KOPT-K1 (cell line): ENCODE measurements around the gene MDH1B.
"Not testable (repeated sequence)": the region's sequence is repeated elsewhere in the genome, so short reads cannot be mapped to it uniquely, and the experiment has no call there.

ENCODE experiments used
- H3K27ac ChIP-seq: fragments of 200-600 bp; sonication (generic); 2 replicates; pipeline ENCODE4 v1.5.1; 2016; ENCODE audit warnings: antibody characterized with exemption, mild to moderate bottlenecking, low read depth, low read length; ENCODE audit not compliant: poor library complexity, severe bottlenecking
- H3K36me3 ChIP-seq: fragments of 200-600 bp; sonication (generic); 2 replicates; pipeline ENCODE4 v1.5.1; 2017; ENCODE audit warnings: antibody characterized with exemption, mild to moderate bottlenecking, low read length, moderate library complexity; ENCODE audit not compliant: insufficient read depth
- H3K9me3 ChIP-seq: fragments of 200-600 bp; sonication (generic); 2 replicates; pipeline ENCODE4 v1.5.1; 2017; ENCODE audit warnings: antibody characterized with exemption, low read length, mild to moderate bottlenecking; ENCODE audit not compliant: insufficient read depth, poor library complexity, severe bottlenecking

The MDH1B gene

DNA sequence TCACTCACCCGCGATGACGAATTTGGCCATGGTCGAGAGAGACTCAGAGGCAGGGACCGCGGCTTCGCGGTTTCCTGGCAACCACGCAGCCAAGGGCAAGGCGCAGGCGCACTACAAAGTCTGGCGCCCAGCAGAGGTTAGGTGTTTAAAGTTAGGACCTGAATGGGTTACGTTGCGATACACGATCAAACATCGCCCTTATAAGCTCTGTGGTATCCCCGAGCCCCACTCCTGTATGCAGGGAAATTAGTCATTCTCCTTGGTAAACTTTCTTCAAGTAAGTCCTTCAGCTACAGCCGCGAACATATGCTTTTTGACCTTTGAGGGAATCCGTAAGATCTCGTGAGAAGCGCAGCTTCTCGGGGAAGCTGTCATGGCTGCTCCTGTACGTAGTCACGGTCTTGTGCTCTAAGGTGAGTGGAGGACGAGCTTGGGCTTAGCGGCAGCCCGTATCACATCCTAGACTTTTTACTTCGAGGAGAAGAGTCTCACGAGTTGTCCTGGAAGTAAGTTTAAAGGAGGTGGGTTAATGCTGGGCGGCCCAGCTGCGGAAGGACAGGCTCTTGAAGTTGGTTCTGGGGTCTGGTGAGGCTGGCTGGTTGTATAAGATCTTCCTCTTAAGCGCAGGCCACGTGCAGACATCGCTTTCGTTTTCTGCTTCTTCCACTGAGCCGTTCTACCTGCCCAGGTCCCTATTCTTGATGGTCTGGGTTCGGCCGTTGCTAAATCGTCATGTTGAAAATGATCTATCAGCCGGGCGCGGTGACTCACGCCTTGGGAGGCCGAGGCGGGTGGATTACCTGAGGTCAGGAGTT, at the start of gene MDH1B, which contains the start of gene FASTKD2:
MDH1B (minus strand) TSS at position 87 of the 815 bp plus-strand sequence; CDS start at position 30, 57 bp downstream.
FASTKD2 (plus strand) TSS at position 365 of the 815 bp plus-strand sequence. CDS start 1,088 bp downstream, outside the sequence.
- peaks cover 36% of the 10 kb centered on the region for H3K36me3 ChIP-seq
- H3K27ac ChIP-seq = peak within 1 kb of the TSS; percentile 79
- no peaks in the 10 kb centered on the region for H3K9me3 ChIP-seq

DNA sequence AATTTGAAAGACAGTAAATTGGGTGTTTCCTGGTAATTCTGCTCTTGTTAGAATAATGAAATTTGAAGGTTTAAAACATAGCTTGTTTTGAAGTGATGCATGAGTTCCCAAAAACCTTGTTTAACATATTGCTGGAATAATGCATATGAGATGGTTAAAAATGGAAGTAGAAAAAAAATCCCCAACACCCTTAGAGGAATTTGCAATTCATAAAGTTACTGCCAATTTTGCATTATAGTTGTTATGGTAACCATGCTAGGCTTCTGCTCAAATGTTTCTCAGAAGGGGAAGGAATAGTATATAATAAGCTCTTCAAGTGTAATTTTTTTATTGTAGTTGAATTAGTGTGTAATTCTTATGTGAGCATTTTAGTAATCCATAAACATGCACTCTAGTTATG, 49.4 kb upstream of the MDH1B start:
- Histone ChIP-seq H3K36me3 (no peaks in the 10 kb centered on the region), H3K27ac (no peak overlapping the region), H3K9me3 (no peaks in the 10 kb centered on the region)

DNA sequence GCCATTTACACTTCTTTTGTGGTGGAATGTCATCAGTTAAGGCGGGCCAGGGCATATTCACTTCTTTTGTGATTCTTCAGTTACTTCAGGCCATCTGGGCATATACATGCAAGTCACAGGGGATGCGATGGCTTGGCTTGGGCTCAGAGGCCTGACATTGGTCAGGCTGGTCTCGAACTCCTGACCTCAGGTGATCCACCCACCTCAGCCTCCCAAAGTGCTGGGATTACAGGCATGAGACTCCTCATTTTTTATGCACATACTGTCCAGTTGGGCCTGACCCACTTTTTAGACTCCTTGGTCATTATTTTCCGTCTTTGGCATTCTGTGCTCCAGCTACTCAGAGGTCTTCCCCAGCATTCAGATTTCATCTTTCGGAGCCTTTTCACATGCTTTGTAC, 47.3 kb upstream of the MDH1B start:
- not testable (repeated sequence) for H3K9me3 ChIP-seq, H3K27ac ChIP-seq

DNA sequence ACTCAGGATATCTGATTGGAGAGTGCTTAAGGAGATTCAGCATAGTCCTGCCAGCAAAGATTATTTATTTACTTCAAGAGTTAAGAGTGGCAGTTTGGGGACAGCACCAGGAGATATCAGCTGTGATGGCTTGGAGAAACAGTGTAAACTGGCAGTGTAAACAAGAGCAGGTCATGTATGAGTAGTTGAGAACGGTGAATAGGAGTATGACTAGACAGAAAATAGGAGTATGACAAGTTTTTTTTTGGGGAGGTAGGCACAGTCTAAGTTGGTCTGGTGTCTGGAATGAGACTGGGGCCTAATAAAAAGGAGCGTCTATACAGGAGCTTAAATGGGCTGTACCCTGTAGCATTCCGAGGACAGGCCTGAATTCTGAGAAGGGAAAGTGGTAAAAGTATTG, 42.5 kb upstream of the MDH1B start:
- not testable (repeated sequence) for H3K9me3 ChIP-seq, H3K36me3 ChIP-seq, H3K27ac ChIP-seq

More for the DNA sequence above, 47.3 kb upstream of the MDH1B start:
- not testable (repeated sequence) for H3K36me3 ChIP-seq

DNA sequence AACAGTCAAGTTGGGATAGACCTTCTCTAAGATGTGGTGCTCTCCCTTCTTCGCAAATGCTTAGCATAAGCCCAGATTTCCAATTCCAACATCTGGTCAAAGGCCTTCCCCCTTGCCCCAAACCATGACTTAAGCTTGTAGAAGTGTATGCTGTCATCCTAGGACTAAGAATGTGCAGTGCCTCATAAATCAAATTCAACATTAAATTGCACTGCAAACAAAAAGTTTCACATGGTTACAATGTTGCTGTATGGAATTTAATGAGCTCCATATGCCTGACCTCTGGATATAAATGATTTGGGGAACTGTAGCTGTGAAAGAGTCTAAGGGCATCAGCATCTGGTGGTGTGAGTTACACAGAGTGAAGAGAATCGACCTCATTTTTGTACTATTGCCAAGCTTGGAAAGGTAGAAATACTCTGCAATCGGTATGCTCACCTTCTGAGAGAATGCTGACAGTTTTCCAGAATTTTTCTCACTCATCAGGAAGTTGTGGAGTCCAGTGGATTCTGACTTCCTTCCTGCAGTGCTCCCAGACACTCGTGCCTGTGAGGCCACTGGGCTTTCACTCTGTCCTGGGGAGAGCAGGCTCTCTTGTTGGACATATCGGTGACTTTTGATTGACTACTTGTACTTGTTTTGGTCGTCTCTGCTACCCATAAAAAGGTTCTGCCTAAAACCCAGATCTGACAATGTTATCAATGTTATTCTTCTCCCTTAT, 40.9 kb upstream of the MDH1B start:
- H3K9me3 ChIP-seq = no peaks in the 10 kb centered on the region
- no peak overlapping the region for H3K27ac ChIP-seq
- H3K36me3 ChIP-seq = peaks cover 8% of the 10 kb centered on the region; the same call in 1 of the 2 replicates

DNA sequence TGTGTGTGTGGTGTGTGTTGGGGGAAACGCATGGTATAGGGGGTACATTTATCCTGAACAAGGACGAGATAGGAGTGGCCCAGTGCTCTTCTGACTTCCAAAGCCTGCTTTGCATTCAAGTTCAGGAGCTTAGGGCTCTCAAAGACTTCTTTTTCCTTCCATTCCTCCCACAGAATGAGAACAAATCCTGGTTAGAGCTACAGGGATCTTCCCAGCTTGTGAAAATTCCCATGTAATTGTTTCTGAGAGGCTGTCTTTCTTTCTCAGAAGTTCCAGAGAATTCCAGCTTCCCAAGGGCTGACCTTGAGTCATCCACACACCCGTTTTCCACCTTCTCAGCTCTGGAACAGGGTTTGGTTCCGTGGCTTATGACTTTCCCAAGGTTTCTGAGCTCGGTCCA, 39.2 kb upstream of the MDH1B start:
- H3K9me3 ChIP-seq = no peaks in the 10 kb centered on the region
- peaks cover 9% of the 10 kb centered on the region; the same call in 1 of the 2 replicates for H3K36me3 ChIP-seq
- H3K27ac ChIP-seq = no peak overlapping the region

DNA sequence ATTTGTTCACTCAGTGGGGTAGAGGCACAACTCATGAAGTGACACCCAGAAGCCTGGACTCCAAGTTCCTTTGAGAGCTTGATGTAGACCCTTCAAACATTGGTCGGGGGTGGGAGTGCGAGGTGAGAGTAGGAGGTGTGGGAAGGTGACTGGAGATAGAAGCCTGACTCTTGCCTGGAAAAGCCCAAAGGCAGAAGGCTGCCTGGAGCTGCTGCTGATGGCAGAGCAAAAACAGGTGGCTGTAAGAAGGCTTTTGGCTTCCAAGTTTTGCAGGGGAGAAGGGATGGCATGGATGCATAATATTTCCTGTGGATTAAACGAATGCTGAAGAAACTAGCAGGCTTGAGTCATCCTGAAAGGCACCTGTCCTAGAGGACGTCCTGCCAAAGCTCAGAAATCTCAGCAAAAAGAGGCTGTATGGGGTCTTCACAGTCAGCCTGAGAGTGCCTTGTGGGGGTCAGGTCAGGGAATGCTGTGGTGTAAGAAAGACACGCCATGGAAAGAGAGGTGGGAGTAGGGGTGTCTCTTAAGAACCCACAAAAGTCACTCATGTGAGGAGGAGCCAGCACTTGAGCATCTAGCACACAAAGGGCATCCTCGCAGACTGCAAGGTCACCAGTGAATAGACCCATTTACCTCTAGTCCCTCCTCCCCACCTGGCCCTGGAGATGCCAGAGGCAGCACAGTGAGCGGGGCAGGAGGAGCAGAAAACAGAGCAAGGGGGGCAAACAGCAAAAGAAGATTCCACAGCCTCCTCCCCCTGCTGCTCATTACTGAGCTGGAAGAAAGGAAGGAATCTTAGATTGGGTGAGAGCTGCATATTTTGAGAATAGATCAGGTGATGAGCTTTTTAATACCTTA, 37.8 kb upstream of the MDH1B start:
- H3K9me3 ChIP-seq = no peaks in the 10 kb centered on the region
- peaks cover 12% of the 10 kb centered on the region; the same call in 1 of the 2 replicates for H3K36me3 ChIP-seq
- H3K27ac ChIP-seq = no peak overlapping the region

DNA sequence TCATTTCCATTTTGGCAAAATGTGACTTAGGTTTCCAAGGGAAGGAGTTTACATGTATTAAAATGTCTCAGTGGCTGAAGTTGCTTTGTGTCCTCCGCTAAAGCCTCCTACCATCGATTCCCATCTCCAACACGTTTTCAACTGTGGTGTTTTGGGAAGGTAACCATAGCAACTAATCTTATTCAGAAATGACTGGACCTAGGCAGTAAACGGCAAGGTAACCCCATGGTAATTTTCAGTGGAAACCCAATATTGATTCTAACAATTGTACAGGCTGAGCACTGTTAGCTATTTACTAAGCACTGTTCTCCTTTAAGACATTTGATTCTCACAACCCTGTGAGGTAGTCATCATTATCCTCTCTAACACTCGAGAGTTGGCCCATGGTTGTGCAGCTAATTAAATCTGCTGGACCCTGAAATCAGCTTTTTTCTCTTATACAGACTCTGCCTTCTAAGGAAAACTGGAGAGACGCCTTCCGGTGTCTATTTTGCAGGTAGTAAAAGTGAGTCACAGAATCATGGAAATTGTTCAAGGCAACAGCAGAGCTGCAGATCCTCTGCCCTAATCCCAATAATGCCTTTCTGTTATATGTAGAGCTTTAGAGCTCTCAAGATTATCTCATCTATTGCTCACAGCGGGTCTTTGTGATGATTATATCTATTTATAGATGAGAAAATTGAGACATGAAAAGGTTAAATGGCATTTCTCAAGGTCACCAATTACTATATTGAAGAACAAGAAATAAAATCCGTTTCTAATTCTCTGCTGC, 36.5 kb upstream of the MDH1B start:
- Histone ChIP-seq H3K36me3 (peaks cover 14% of the 10 kb centered on the region; the same call in 1 of the 2 replicates), H3K27ac (no peak overlapping the region), H3K9me3 (no peaks in the 10 kb centered on the region)

DNA sequence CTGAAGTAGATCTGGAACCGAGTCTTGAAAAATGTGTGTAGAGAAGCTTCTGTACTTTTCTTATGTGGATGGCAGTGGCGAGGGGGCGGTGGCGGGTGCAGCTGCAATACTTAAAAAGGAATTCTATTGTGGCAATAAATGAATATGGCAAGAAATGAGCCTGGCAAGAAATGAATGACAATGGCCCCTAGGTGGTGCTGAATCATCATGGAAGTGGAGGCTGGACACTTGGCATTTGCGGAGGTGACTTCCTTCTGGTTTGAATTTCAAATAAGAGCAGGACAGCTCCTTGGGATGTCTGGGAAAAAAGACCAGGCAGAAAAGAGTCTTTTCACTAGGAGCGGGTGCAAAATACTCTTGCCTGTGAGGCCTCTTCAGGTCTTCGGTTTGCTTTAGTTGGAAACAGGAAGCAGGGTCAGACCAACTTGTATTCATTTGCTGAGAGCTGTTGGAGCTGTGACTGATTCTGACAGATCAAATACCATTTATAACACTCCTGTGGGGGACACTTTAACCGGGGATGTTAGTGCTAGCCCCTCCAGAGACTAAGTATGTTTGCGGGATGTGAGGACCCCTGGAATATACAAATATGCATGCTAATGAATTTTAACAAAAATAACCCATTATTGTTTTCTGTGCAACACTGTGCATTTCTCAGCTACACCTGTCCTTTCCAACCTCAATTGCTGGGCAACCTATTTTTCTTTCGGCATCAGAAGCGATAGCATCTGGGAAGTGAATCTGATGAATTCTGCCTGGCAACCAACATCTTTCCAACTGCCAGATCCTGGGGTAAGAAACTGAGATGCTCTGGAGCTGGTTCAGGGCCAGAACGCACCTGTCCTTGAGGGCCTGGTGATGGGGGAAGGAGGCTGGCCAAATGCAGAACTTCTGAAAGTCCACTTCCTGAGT, 35.6 kb upstream of the MDH1B start:
- Histone ChIP-seq H3K9me3 (no peaks in the 10 kb centered on the region), H3K27ac (no peak overlapping the region), H3K36me3 (peaks cover 20% of the 10 kb centered on the region; the same call in 1 of the 2 replicates)

DNA sequence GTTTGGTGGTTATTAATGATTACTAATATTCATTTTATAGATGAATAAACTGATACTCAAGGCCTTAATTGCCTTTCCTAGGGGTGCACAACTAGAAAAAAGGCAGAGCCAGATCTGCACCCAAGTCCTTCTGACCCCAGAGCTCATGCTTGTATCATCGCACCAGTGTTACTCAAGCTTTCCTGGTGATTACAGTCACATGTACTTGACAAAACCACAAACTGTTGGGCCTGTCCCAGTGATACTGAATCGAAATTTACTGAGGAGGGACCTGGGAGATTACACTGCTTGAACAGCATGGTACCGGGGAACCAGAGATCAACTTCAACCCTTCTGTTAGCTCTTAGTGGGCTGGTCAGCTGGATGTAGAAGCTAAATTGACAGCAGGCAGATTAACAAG, 34.0 kb upstream of the MDH1B start:
- H3K27ac ChIP-seq = no peak overlapping the region

DNA sequence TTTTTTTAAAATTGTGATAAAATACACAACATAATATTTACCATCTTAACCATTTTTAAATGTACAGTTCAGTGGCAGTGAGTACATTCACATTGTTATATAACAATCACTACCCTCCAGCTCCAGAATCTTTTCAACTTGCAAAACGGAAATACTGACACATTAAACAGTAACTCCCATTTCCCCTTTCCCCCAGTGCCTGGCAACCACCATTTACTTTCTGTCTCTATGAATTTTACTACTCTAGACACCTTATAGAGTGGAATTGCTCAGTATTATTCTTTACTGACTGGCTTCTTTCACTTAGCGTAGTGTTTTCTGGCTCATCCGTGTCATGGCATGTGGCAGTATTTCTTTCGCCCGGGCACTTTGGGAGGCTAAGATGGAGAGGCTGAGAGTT, 32.9 kb upstream of the MDH1B start:
- peaks cover 47% of the 10 kb centered on the region for H3K36me3 ChIP-seq
- no peak overlapping the region for H3K27ac ChIP-seq
- no peaks in the 10 kb centered on the region for H3K9me3 ChIP-seq

More for the DNA sequence above, 34.0 kb upstream of the MDH1B start:
- no peaks in the 10 kb centered on the region for H3K9me3 ChIP-seq
- H3K36me3 ChIP-seq = peaks cover 36% of the 10 kb centered on the region

DNA sequence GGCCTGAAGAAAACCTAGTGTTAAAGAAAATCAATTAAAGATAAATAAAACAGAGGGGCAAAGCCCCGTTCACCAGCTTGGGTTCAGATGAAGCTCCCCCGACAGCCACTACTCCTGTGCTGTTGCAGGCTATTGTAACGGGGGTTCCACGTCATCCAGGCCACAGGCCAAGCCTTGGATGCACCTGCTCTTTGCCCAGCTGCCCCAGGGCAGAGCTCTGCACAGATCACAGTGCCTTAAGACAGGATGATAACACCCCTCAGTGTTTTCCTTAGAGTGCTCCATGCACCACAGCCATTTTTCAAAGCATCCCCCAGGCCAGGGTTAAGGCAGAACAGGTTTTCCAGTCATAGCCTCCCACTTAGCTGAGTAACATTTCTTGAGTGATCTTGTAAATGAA, 32.2 kb upstream of the MDH1B start:
- H3K36me3 ChIP-seq = peaks cover 53% of the 10 kb centered on the region
- H3K27ac ChIP-seq = no peak overlapping the region
- H3K9me3 ChIP-seq = no peaks in the 10 kb centered on the region

DNA sequence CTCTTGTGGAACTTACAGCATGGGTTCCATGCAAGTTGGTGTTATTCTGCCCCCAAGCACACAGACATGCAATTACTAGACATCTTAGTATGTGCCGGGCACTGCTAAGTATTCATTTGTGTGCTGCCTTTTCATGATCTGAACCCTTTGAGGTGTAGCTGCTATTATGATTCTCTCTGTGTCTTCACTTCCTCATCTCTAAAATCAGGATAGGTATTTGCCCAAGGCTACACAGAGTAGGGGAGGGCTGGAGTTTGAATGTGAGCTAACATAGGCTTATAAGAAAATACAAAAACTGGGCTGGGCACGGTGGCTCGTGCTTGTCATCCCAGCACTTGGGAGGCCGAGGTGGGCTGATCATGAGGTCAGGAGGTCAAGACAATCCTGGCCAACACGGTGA, 27.5 kb upstream of the MDH1B start:
- H3K27ac ChIP-seq = no peak overlapping the region
- H3K36me3 ChIP-seq = peaks cover 88% of the 10 kb centered on the region
- H3K9me3 ChIP-seq = no peaks in the 10 kb centered on the region
